RWPE2 (cell line): ENCODE results near the gene TBC1D5.
A peak's percentile ranks its signal among the peaks of the same experiment; 100 is the strongest.

Experiments used
- ATAC-seq: fragments of 200-7000 bp; cut with Tn5 transposase; 3 replicates; pipeline ENCODE4 v1.9.1; 2021; ENCODE audit warnings: low read depth
- DNase-seq: peaks from one replicate; pipeline ENCODE4 v3.0.0-alpha.2; 2020; ENCODE audit warnings: low spot score
- H3K27ac ChIP-seq: fragments of 450-650 bp; 2 replicates; pipeline ENCODE4 v1.5.1; 2017; ENCODE audit warnings: mild to moderate bottlenecking; ENCODE audit not compliant: poor library complexity, severe bottlenecking
- H3K27me3 ChIP-seq: fragments of 250-450 bp; sonication (Bioruptor Pico); 2 replicates; pipeline ENCODE4 v1.5.1; 2021; ENCODE audit warnings: mild to moderate bottlenecking, moderate library complexity; ENCODE audit not compliant: insufficient read depth, poor library complexity, severe bottlenecking
- H3K36me3 ChIP-seq: fragments of 250-450 bp; sonication (Bioruptor Pico); 2 replicates; pipeline ENCODE4 v1.5.1; 2020; ENCODE audit warnings: low read depth, mild to moderate bottlenecking, moderate library complexity
- H3K4me1 ChIP-seq: fragments of 250-450 bp; sonication (Bioruptor Pico); 2 replicates; pipeline ENCODE4 v1.5.1; 2021; ENCODE audit warnings: mild to moderate bottlenecking, moderate library complexity; ENCODE audit not compliant: insufficient read depth, poor library complexity, severe bottlenecking
- H3K4me3 ChIP-seq: fragments of 250-450 bp; sonication (Bioruptor Pico); 2 replicates; pipeline ENCODE4 v1.5.1; 2021; ENCODE audit warnings: mild to moderate bottlenecking, moderate library complexity; ENCODE audit not compliant: severe bottlenecking
- H3K9me3 ChIP-seq: fragments of 250-450 bp; sonication (Bioruptor Pico); 2 replicates; pipeline ENCODE4 v1.5.1; 2021; ENCODE audit warnings: mild to moderate bottlenecking, moderate library complexity; ENCODE audit not compliant: severe bottlenecking
- CTCF ChIP-seq: fragments of 450-650 bp; IDR thresholded peaks from one replicate; pipeline ENCODE4 v1.5.1; 2017; ENCODE audit warnings: mild to moderate bottlenecking, moderate library complexity; ENCODE audit not compliant: poor library complexity, severe bottlenecking

The TBC1D5 gene

GRCh38 chr3:17518189-17519059 lies 224.0 kb downstream of the TBC1D5 start:
- H3K27me3 ChIP-seq = no peaks in the 10 kb centered on the region
- TF ChIP-seq CTCF = no peak
- ATAC-seq (no peak), DNase-seq (no peak)
- no peak overlapping the region for H3K4me3 ChIP-seq
- no peaks in the 10 kb centered on the region for H3K9me3 ChIP-seq
- no peak overlapping the region for H3K27ac ChIP-seq
- no peaks in the 10 kb centered on the region for H3K36me3 ChIP-seq
- no peaks in the 10 kb centered on the region for H3K4me1 ChIP-seq

- no peaks in the 10 kb centered on the region for H3K36me3 ChIP-seq
- no peak overlapping the region for H3K27ac ChIP-seq
- DNase-seq (no peak), ATAC-seq (peak; percentile 35; the same call in 1 of the 3 replicates)
- no peak for TF ChIP-seq CTCF
- no peak overlapping the region for H3K4me3 ChIP-seq
- no peaks in the 10 kb centered on the region for H3K4me1 ChIP-seq
- no peaks in the 10 kb centered on the region for H3K9me3 ChIP-seq
- H3K27me3 ChIP-seq = no peaks in the 10 kb centered on the region
These were observed 226.8 kb downstream of the TBC1D5 start for GRCh38 chr3:17515445-17516234.

- Histone ChIP-seq H3K9me3 (no peaks in the 10 kb centered on the region), H3K27me3 (no peaks in the 10 kb centered on the region), H3K27ac (no peak overlapping the region), H3K36me3 (no peaks in the 10 kb centered on the region), H3K4me1 (no peaks in the 10 kb centered on the region), H3K4me3 (no peak overlapping the region)
- ATAC-seq (no peak), DNase-seq (no peak)
- no peak for TF ChIP-seq CTCF
These were observed 227.8 kb downstream of the TBC1D5 start for GRCh38 chr3:17514597-17514996.

- H3K36me3 ChIP-seq = 0 out of 2 replicates have a peak, but pooled peaks cover 3% of the 10 kb centered on the region
- H3K9me3 ChIP-seq = no peaks in the 10 kb centered on the region
- H3K4me1 ChIP-seq = peaks cover 10% of the 10 kb centered on the region
- no peak for TF ChIP-seq CTCF
- DNase-seq (no peak), ATAC-seq (no peak)
- H3K27ac ChIP-seq = no peak overlapping the region
- no peaks in the 10 kb centered on the region for H3K27me3 ChIP-seq
- H3K4me3 ChIP-seq = no peak overlapping the region
These were observed 232.2 kb downstream of the TBC1D5 start for GRCh38 chr3:17510265-17510664.
